CD4-positive, alpha-beta memory T cell (primary cell): ENCODE results near the gene ZNF385A. TPM values are rescaled to one million over a fixed set of nuclear protein-coding genes. Genes with fewer than 3 reads are reported as not detected.

Experiments used
- CTCF ChIA-PET: fragments of 350-600 bp; sonication (Branson Sonifier 250); formaldehyde crosslinking; loops from one replicate; lab custom pipeline; 2021; ENCODE audit warnings: inconsistent platforms; ENCODE audit not compliant: partially characterized antibody; lab: Charles Lee
- POLR2A ChIA-PET: fragments of 350-600 bp; sonication (Branson Sonifier 250); formaldehyde crosslinking; loops from one replicate; lab custom pipeline; 2021; ENCODE audit not compliant: partially characterized antibody; lab: Charles Lee
- DNase-seq, 5 donors: peaks; one replicate each; pipeline versions ENCODE4 v3.0.0 to v3.0.0-alpha.2; 2020 to 2022; ENCODE audit warnings: mixed read lengths in 1 of 5
- H3K27ac ChIP-seq: one replicate; pipeline ENCODE4 v1.7.0; 2013; ENCODE audit warnings: low read depth, low read length
- H3K27me3 ChIP-seq: 2 replicates; pipeline ENCODE4 v1.7.0; 2013; ENCODE audit warnings: mild to moderate bottlenecking, low read length, moderate library complexity; ENCODE audit not compliant: insufficient read depth
- H3K36me3 ChIP-seq: 2 replicates; pipeline ENCODE4 v1.7.0; 2013; ENCODE audit warnings: mild to moderate bottlenecking, low read length, moderate library complexity; ENCODE audit not compliant: insufficient read depth
- H3K4me1 ChIP-seq: 2 replicates; pipeline ENCODE4 v1.7.0; 2013; ENCODE audit warnings: mild to moderate bottlenecking, low read length, moderate library complexity; ENCODE audit not compliant: insufficient read depth
- H3K4me3 ChIP-seq, 2 donors: one replicate each; pipeline ENCODE4 v1.7.0; 2013; ENCODE audit warnings: low read length in 2 of 2, mild to moderate bottlenecking in 1 of 2
- H3K9me3 ChIP-seq, 2 donors: one replicate each; pipeline ENCODE4 v1.7.0; 2013; ENCODE audit warnings: low read length in 2 of 2, control low read depth in 1 of 2; ENCODE audit not compliant: control insufficient read depth in 1 of 2
- H3K27ac Mint-ChIP-seq, 7 donors: one replicate each; pipeline ENCODE4 v1.8.0; 2020 to 2021; ENCODE audit warnings: mixed read lengths in 7 of 7, mild to moderate bottlenecking in 6 of 7, inconsistent platforms in 3 of 7, moderate library complexity in 3 of 7
- H3K27me3 Mint-ChIP-seq, 2 donors: one replicate each; pipeline ENCODE4 v1.8.0; 2020 to 2021; ENCODE audit warnings: mixed read lengths in 2 of 2
- H3K36me3 Mint-ChIP-seq, 2 donors: one replicate each; pipeline ENCODE4 v1.8.0; 2020 to 2021; ENCODE audit warnings: mixed read lengths in 2 of 2, inconsistent platforms in 1 of 2, mild to moderate bottlenecking in 1 of 2
- H3K4me1 Mint-ChIP-seq, 4 donors: one replicate each; pipeline ENCODE4 v1.8.0; 2020 to 2021; ENCODE audit warnings: mixed read lengths in 4 of 4, mild to moderate bottlenecking in 1 of 4
- H3K4me3 Mint-ChIP-seq, 8 donors: one replicate each; pipeline ENCODE4 v1.8.0; 2020 to 2021; ENCODE audit warnings: mixed read lengths in 8 of 8, mild to moderate bottlenecking in 7 of 8, moderate library complexity in 6 of 8, inconsistent platforms in 3 of 8
- H3K9me3 Mint-ChIP-seq, 8 donors: one replicate each; pipeline ENCODE4 v1.8.0; 2020 to 2021; ENCODE audit warnings: mixed read lengths in 8 of 8, mild to moderate bottlenecking in 5 of 8, inconsistent platforms in 3 of 8, moderate library complexity in 1 of 8
- intact Hi-C: fragments of 100-400 bp; cut with micrococcal nuclease; formaldehyde crosslinking; loops from one replicate; pipeline ENCODE4 v1.15.1; 2023
- polyA plus RNA-seq, 2 donors: library from polyadenylated mRNA; unstranded; fragments of 300-500 nt; fragmentation: Illumina TruSeq; gene quantifications; one replicate each; pipeline ENCODE4 v1.2.3, GENCODE V29; 2021
- total RNA-seq, 2 experiments: library from RNA; stranded (reverse); gene quantifications; one replicate each; pipeline ENCODE4 v1.2.3, GENCODE V29; 2021

The ZNF385A gene
- total and polyA plus RNA-seq, 4 experiments from 2014 or later: 1.8 to 2.1 TPM; not detected in 2

DNA sequence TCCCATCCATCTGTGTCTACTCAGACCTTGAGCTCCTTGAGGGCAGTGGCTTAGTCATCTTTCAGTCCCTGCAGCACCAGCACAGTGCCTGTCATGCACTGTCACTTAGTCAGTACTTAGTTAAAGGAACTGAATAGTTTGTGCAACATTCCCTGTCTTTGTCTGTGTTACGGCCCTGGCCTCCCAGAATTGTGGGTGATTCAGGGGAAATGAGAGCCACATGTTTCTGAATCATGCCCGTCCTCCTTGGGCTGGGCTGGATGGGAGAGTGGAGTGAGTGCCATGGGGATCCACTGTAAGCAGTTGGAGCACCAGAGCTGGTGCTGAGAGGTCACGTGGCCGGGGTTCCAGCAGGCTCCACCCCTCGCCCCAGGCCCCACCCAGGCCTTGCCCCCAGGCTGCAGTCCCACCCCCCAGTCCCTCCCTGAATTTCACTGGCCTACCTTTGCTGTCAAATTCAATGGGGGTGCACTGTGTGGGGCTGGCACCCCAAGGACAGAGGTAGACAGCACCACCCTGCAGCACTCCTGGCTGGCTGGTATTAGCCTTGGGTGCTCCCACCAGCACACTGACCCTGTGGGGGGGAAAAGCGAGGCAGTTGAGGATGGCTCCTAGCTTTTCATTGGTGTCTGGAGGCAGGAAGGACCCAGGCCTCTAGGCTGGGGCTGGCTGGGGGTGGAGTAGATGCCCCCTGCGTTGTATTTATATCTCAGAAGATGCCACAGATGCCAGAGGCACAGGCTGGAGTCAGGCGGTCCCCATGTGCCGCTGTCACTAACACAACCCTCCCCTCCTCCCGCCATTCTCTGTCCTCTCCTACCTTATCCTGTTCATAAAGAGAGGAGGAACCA is 27.1 kb upstream of the ZNF385A start:
- H3K27ac Mint-ChIP-seq: peak overlapping the region; percentile 90 to 100 (median 97)
- intact Hi-C loops: loop anchor here (5.0 kb wide), 1 partner anchor 86 kb away; the partner anchor contains the start of gene NCKAP1L
- POLR2A ChIA-PET: interaction anchor here (0.7 to 11.6 kb wide), 10 partner anchors 9 to 149 kb away, joined by 3 to 213 read pairs (median 8); partner anchors contain the start of genes CBX5, HNRNPA1 and NCKAP1L

GRCh38 chr12:54409267-54409666 is 24.7 kb upstream of the ZNF385A start:
- peaks cover 66% of the 10 kb centered on the region for H3K4me1 ChIP-seq
- no peaks in the 10 kb centered on the region for H3K9me3 ChIP-seq
- peak overlapping the region; percentile 23 for H3K27ac ChIP-seq
- CTCF ChIA-PET: interaction anchor here (1.1 to 14.7 kb wide), 5 partner anchors 8 to 38 kb away, joined by 3 to 379 read pairs (median 5); no protein-coding TSS in a partner anchor
- intact Hi-C loops: no loop called here
- POLR2A ChIA-PET: interaction anchor here (0.6 to 2.0 kb wide), 5 partner anchors 10 to 88 kb away, joined by 3 to 7 read pairs (median 5); partner anchors contain the start of genes ITGA5 and NCKAP1L
- Mint-ChIP-seq H3K4me3 (no peak overlapping the region), H3K9me3 (no peaks in the 10 kb centered on the region), H3K27ac (peak overlapping the region in 4 of 7 donors; percentile 8 to 81 (median 80)), H3K27me3 (no peaks in the 10 kb centered on the region), H3K4me1 (peaks cover 38 to 86% (median 67%) of the 10 kb centered on the region in 4 donors), H3K36me3 (peaks cover 46 to 63% of the 10 kb centered on the region in 2 donors)
- H3K27me3 ChIP-seq: no peaks in the 10 kb centered on the region
- DNase-seq: peak in 1 of 5 donors; percentile 5
- no peak overlapping the region for H3K4me3 ChIP-seq
- peaks cover 67% of the 10 kb centered on the region for H3K36me3 ChIP-seq

More for the DNA sequence above, 27.1 kb upstream of the ZNF385A start:
- Mint-ChIP-seq H3K4me1 (peaks cover 40 to 84% (median 71%) of the 10 kb centered on the region in 4 donors), H3K36me3 (peaks cover 30 to 48% of the 10 kb centered on the region in 2 donors), H3K4me3 (peak overlapping the region; percentile 72 to 90 (median 82)), H3K9me3 (no peaks in the 10 kb centered on the region), H3K27me3 (no peaks in the 10 kb centered on the region)
- no peaks in the 10 kb centered on the region for H3K27me3 ChIP-seq
- peak in 3 of 5 donors; percentile 38 to 66 (median 43) for DNase-seq
- peaks cover 44% of the 10 kb centered on the region for H3K36me3 ChIP-seq
- no peaks in the 10 kb centered on the region for H3K9me3 ChIP-seq
- H3K4me1 ChIP-seq: peaks cover 73% of the 10 kb centered on the region
- H3K27ac ChIP-seq: peak overlapping the region; percentile 92
- peak overlapping the region; percentile 8 to 94 for H3K4me3 ChIP-seq
- CTCF ChIA-PET: interaction anchor here (0.9 to 14.7 kb wide), 11 partner anchors 8 to 665 kb away, joined by 3 to 379 read pairs (median 3); partner anchors contain the start of gene ITGA5

DNA sequence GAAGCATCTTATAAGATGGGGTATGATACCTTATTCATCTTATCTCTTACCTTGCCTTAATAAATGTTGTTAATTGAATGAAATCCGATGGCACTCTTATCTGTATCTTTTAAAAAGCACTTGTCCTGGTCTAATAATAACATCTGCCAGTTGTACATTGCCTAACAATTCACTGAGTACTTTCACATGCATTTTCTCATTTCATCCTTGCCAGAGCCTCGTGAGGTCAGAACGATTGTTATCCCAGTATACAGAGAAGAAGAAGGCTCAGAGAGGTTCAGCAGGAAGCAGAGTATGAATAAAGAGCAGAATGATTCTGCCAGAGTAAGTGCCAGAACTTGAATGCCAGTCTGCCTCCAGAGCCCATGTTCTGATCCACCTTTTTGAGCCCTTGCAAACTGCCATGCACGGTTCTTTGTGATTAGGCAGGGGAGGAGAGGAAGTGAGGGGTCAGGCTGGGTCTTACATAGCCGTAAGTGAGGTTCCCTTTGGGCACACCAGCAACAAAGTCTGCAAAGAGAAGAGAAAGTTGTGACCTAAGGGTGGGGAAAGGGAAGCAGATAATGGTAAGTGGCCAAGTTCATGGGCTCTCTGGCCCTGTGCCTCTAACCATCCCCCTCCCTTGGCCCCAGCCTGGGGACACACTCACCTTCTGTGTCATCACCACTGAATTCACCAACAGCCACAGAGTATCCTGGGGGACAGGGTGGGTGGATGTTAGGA is 22.8 kb upstream of the ZNF385A start:
- Histone ChIP-seq H3K4me1 (peaks cover 52% of the 10 kb centered on the region), H3K36me3 (peaks cover 86% of the 10 kb centered on the region), H3K27me3 (no peaks in the 10 kb centered on the region), H3K4me3 (no peak overlapping the region), H3K9me3 (no peaks in the 10 kb centered on the region), H3K27ac (peak overlapping the region; percentile 11)
- H3K27ac Mint-ChIP-seq: peak overlapping the region; percentile 61 to 92 (median 80)
- H3K4me1 Mint-ChIP-seq: peaks cover 27 to 70% (median 53%) of the 10 kb centered on the region in 4 donors
- H3K36me3 Mint-ChIP-seq: peaks cover 54 to 74% of the 10 kb centered on the region in 2 donors
- H3K4me3 Mint-ChIP-seq: no peak overlapping the region
- no peaks in the 10 kb centered on the region for H3K27me3 Mint-ChIP-seq
- DNase-seq: peak in 1 of 5 donors; percentile 4
- intact Hi-C loops: no loop called here
- H3K9me3 Mint-ChIP-seq: no peaks in the 10 kb centered on the region
- ChIA-PET POLR2A (no interaction called here), CTCF (interaction anchor here (1.3 to 14.7 kb wide), 3 partner anchors 6 to 36 kb away, joined by 4 to 379 read pairs (median 5); no protein-coding TSS in a partner anchor)

GRCh38 chr12:54405573-54405972 is 21.0 kb upstream of the ZNF385A start:
- peaks cover 34% of the 10 kb centered on the region for H3K4me1 ChIP-seq
- H3K36me3 ChIP-seq: peaks cover 95% of the 10 kb centered on the region
- intact Hi-C loops: no loop called here
- H3K9me3 ChIP-seq: no peaks in the 10 kb centered on the region
- H3K27me3 Mint-ChIP-seq: no peaks in the 10 kb centered on the region
- no peak overlapping the region for H3K4me3 Mint-ChIP-seq
- H3K9me3 Mint-ChIP-seq: no peaks in the 10 kb centered on the region
- no peak overlapping the region for H3K27ac ChIP-seq
- CTCF ChIA-PET: interaction anchor here (0.9 to 12.3 kb wide), 6 partner anchors 9 to 125 kb away, joined by 3 to 938 read pairs (median 7); partner anchors contain the start of genes CBX5, HNRNPA1 and ITGA5
- H3K36me3 Mint-ChIP-seq: peaks cover 61 to 86% of the 10 kb centered on the region in 2 donors
- peak overlapping the region in 6 of 7 donors; percentile 38 to 86 (median 79) for H3K27ac Mint-ChIP-seq
- peaks cover 19 to 57% (median 40%) of the 10 kb centered on the region in 4 donors for H3K4me1 Mint-ChIP-seq
- no peaks in the 10 kb centered on the region for H3K27me3 ChIP-seq
- H3K4me3 ChIP-seq: no peak overlapping the region
- peak in 1 of 5 donors; percentile 25 for DNase-seq
- POLR2A ChIA-PET: interaction anchor here (0.6 to 10.5 kb wide), 3 partner anchors 10 to 956 kb away, joined by 3 to 213 read pairs (median 3); partner anchors contain the start of gene ITGA5

GRCh38 chr12:54405106-54405505 is 20.6 kb upstream of the ZNF385A start:
- H3K27me3 Mint-ChIP-seq: no peaks in the 10 kb centered on the region
- intact Hi-C loops: no loop called here
- no peaks in the 10 kb centered on the region for H3K27me3 ChIP-seq
- no peaks in the 10 kb centered on the region for H3K9me3 ChIP-seq
- ChIA-PET CTCF (interaction anchor here (0.9 to 12.3 kb wide), 7 partner anchors 9 to 125 kb away, joined by 3 to 938 read pairs (median 6); partner anchors contain the start of genes CBX5, HNRNPA1 and ITGA5), POLR2A (interaction anchor here (10.5 kb wide), 1 partner anchor 11 kb away, joined by 213 read pairs; the partner anchor contains the start of gene ITGA5)
- peaks cover 21 to 54% (median 39%) of the 10 kb centered on the region in 4 donors for H3K4me1 Mint-ChIP-seq
- no peak overlapping the region for H3K4me3 Mint-ChIP-seq
- peaks cover 29% of the 10 kb centered on the region for H3K4me1 ChIP-seq
- peak overlapping the region in 5 of 7 donors; percentile 4 to 96 (median 77) for H3K27ac Mint-ChIP-seq
- peaks cover 95% of the 10 kb centered on the region for H3K36me3 ChIP-seq
- no peaks in the 10 kb centered on the region for H3K9me3 Mint-ChIP-seq
- H3K36me3 Mint-ChIP-seq: peaks cover 65 to 89% of the 10 kb centered on the region in 2 donors
- DNase-seq: no peak
- H3K4me3 ChIP-seq: no peak overlapping the region
- H3K27ac ChIP-seq: no peak overlapping the region
